Spleen (tissue), 7 donors: ENCODE data around the gene SLC23A2.

Source experiments
- POLR2A ChIP-seq, 3 donors: fragments of 450-650 bp; IDR thresholded peaks; one replicate each; pipeline ENCODE4 v1.5.1; 2017; ENCODE audit warnings: antibody characterized with exemption in 3 of 3, mild to moderate bottlenecking in 1 of 3
- POLR2AphosphoS5 ChIP-seq, 3 donors: sonication (generic); formaldehyde crosslinking; IDR thresholded peaks; one replicate each; pipeline ENCODE4 v1.5.1; 2017; ENCODE audit warnings: antibody characterized with exemption in 3 of 3
- TF ChIP-seq, protein P1 (sequence below), 11 experiments: fragments of 200-600 bp in 7 of 11; fragments of 450-650 bp in 4 of 11; sonication (generic) in 4 of 11; IDR thresholded peaks in 8 of 11; conservative IDR thresholded peaks in 3 of 11; 1 replicate in 7 of 11; 2 replicates in 4 of 11; pipeline versions ENCODE4 v1.4.0 to v1.8.0; 2016 to 2021; ENCODE audit warnings: antibody characterized with exemption in 11 of 11, inconsistent platforms in 4 of 11, mild to moderate bottlenecking in 1 of 11
- donor health status: DM: no; HTN: no; CAD: no; lungs with moderate emphysema.
- donor health status: DM: no; HTN: no; CAD: no.
- donor health status: DM: no; HTN: no; CAD: no.

DNA sequence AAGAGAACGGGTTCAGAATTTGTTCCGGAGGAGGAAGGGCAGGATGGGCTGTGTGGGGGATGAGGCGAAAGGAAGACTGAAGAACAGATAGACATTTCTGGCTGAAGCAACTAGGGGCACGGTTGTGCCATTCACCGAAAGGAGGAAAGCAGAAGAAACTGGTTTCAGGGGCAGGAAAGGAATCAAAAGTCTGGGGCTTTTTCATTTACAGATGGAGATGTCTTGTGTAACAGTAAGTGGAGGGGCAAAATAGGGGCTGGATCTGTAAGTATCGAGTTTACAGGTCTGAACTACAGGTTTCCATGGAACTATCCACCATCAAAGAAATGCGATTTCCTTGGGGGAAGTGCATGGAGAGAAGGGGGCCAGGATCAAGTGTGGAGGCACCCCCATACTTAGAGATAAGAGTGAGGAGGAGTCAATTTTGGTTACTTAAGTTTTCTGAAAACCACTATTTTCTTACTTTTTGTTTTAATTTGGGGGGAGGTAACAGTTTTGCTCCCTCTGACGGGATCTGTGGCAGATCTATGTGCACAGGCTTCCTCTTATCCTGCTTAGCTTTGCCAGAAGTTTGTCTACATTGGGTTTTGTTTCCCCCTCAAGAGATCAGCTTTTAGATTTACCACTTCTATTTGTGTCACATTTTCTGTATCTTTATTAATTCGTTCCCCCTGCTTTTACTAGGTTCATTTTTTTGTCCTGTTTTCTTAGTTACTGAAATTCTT, 120.1 kb downstream of the SLC23A2 start:
- TF ChIP-seq, protein P1, sequence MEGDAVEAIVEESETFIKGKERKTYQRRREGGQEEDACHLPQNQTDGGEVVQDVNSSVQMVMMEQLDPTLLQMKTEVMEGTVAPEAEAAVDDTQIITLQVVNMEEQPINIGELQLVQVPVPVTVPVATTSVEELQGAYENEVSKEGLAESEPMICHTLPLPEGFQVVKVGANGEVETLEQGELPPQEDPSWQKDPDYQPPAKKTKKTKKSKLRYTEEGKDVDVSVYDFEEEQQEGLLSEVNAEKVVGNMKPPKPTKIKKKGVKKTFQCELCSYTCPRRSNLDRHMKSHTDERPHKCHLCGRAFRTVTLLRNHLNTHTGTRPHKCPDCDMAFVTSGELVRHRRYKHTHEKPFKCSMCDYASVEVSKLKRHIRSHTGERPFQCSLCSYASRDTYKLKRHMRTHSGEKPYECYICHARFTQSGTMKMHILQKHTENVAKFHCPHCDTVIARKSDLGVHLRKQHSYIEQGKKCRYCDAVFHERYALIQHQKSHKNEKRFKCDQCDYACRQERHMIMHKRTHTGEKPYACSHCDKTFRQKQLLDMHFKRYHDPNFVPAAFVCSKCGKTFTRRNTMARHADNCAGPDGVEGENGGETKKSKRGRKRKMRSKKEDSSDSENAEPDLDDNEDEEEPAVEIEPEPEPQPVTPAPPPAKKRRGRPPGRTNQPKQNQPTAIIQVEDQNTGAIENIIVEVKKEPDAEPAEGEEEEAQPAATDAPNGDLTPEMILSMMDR (IDR thresholded peaks at IDR 0.05 in 8 of 11, conservative IDR thresholded peaks at IDR 0.05 in 3 of 11), result no peak
- TF ChIP-seq POLR2A (IDR thresholded peaks at IDR 0.05) (no peak), POLR2AphosphoS5 (IDR thresholded peaks at IDR 0.05) (no peak)
